PFSK-1 (cell line): Measurements from ENCODE around the gene MOV10.

ENCODE experiments used
- FOXP2 ChIP-seq: optimal IDR thresholded peaks from 2 replicates; pipeline ENCODE3; 2011; ENCODE audit warnings: borderline replicate concordance, control low read depth, inconsistent platforms; ENCODE audit not compliant: insufficient read depth; ENCODE audit errors: extremely low read length, extremely low read depth
- POLR2AphosphoS5 ChIP-seq: IDR thresholded peaks from 2 replicates; pipeline ENCODE4 v1.6.1; 2012; ENCODE audit warnings: low read depth, mild to moderate bottlenecking, control low read depth, low read length, moderate library complexity
- SIN3A ChIP-seq: IDR thresholded peaks from 2 replicates; pipeline ENCODE4 v1.6.1; 2012; ENCODE audit warnings: mild to moderate bottlenecking, low read length, moderate library complexity, borderline replicate concordance; ENCODE audit not compliant: insufficient read depth
- TAF1 ChIP-seq: IDR thresholded peaks from 2 replicates; pipeline ENCODE4 v1.6.1; 2012; ENCODE audit warnings: low read length, control low read depth, borderline replicate concordance; ENCODE audit not compliant: insufficient read depth
- TF ChIP-seq, protein P1 (sequence below), 2 experiments: IDR thresholded peaks; 2 replicates each; pipeline versions ENCODE4 v1.6.1 to v1.8.0; 2011 to 2012; ENCODE audit warnings: low read depth in 2 of 2, low read length in 2 of 2, control low read depth in 1 of 2, inconsistent platforms in 1 of 2, mild to moderate bottlenecking in 1 of 2, moderate library complexity in 1 of 2; ENCODE audit not compliant: insufficient read depth in 1 of 2

Gene MOV10

GRCh38 chr1:112637254-112638109, 37.0 kb upstream of the MOV10 start:
- TF ChIP-seq, protein P1, sequence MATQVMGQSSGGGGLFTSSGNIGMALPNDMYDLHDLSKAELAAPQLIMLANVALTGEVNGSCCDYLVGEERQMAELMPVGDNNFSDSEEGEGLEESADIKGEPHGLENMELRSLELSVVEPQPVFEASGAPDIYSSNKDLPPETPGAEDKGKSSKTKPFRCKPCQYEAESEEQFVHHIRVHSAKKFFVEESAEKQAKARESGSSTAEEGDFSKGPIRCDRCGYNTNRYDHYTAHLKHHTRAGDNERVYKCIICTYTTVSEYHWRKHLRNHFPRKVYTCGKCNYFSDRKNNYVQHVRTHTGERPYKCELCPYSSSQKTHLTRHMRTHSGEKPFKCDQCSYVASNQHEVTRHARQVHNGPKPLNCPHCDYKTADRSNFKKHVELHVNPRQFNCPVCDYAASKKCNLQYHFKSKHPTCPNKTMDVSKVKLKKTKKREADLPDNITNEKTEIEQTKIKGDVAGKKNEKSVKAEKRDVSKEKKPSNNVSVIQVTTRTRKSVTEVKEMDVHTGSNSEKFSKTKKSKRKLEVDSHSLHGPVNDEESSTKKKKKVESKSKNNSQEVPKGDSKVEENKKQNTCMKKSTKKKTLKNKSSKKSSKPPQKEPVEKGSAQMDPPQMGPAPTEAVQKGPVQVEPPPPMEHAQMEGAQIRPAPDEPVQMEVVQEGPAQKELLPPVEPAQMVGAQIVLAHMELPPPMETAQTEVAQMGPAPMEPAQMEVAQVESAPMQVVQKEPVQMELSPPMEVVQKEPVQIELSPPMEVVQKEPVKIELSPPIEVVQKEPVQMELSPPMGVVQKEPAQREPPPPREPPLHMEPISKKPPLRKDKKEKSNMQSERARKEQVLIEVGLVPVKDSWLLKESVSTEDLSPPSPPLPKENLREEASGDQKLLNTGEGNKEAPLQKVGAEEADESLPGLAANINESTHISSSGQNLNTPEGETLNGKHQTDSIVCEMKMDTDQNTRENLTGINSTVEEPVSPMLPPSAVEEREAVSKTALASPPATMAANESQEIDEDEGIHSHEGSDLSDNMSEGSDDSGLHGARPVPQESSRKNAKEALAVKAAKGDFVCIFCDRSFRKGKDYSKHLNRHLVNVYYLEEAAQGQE (IDR thresholded peaks at IDR 0.05; ENCODE audit: insufficient read depth in 1 of 2, low read depth in 2 of 2, low read length in 2 of 2), result no peak
- TF ChIP-seq SIN3A, result no peak

GRCh38 chr1:112638110-112638428, 36.4 kb upstream of the MOV10 start:
- no peak for TF ChIP-seq TAF1
- no peak for TF ChIP-seq POLR2AphosphoS5
- no peak for TF ChIP-seq SIN3A
- TF ChIP-seq, protein P1 (IDR thresholded peaks at IDR 0.05; ENCODE audit: insufficient read depth in 1 of 2, low read depth in 2 of 2, low read length in 2 of 2), result no peak
- TF ChIP-seq FOXP2, result no peak

- no peak for TF ChIP-seq FOXP2
- no peak for TF ChIP-seq POLR2AphosphoS5
- no peak for TF ChIP-seq TAF1
- TF ChIP-seq SIN3A, result no peak
- TF ChIP-seq, protein P1 (IDR thresholded peaks at IDR 0.05; ENCODE audit: insufficient read depth in 1 of 2, low read depth in 2 of 2, low read length in 2 of 2), result no peak
Measured at GRCh38 chr1:112643080-112643479, 31.4 kb upstream of the MOV10 start.

DNA sequence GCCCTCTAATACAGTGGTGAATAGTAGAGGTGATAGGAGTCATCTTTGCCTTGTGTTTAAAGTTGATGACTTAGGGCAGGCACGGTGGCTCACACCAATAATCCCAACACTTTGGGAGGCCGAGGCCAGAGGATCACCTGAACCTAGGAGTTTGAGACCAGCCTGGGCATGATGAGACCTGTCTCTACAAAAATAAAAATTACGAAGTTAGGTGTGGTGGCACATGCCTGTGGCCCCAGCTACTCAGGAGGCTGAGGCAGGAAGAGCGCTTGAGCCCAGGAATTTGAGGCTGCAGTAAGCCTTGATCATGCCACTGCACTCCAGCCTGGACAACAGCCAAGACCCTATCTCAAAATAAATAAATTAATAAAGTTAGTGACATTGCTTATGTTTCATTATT, 28.2 kb upstream of the MOV10 start:
- TF ChIP-seq POLR2AphosphoS5, result no peak
- no peak for TF ChIP-seq FOXP2
- no peak for TF ChIP-seq TAF1
- TF ChIP-seq, protein P1 (IDR thresholded peaks at IDR 0.05; ENCODE audit: insufficient read depth in 1 of 2, low read depth in 2 of 2, low read length in 2 of 2), result no peak
- TF ChIP-seq SIN3A, result no peak

DNA sequence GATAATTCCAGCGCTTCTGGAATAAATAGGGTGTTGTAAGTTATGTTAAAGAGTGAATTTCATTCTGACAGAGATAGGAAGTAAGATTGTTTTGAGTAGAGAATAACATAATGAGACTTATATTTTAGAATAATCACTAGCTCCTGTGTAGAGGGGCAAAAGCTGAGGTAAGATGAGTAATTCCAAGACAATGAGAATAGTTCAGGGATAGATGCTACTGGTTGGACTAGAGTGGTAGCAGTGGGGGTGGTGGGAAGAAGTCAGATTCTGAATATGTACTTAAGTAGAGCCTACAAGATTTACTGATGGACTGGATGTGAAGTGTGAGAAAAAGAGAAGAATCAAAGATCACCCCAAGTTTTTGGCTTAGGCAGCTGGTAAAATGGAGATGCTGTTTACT, 23.3 kb upstream of the MOV10 start:
- TF ChIP-seq TAF1, result no peak
- no peak for TF ChIP-seq FOXP2
- no peak for TF ChIP-seq SIN3A
- TF ChIP-seq, protein P1 (IDR thresholded peaks at IDR 0.05; ENCODE audit: insufficient read depth in 1 of 2, low read depth in 2 of 2, low read length in 2 of 2), result no peak
- no peak for TF ChIP-seq POLR2AphosphoS5
